ENCODE measurements around the gene THSD7B.

THSD7B gene

DNA sequence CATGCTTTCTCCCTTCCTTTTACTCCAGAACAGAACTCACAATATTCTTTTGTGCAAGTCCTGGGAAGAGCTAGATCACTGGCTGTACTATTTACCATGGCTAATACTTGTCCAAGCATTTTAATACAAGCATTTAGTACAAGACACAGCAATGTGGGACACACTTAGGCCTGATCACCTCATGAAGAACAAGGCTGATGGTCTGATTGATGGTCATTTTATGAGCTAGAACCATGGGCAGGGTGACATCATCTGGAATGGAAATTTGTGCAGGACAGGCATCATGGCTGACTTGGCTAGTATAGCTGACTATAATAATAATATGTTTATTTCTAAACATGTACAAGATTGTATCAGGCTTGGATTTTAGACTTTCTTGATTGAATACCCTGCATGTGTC, 824.8 kb downstream of the THSD7B start:
- TF ChIP-seq, protein P1, sequence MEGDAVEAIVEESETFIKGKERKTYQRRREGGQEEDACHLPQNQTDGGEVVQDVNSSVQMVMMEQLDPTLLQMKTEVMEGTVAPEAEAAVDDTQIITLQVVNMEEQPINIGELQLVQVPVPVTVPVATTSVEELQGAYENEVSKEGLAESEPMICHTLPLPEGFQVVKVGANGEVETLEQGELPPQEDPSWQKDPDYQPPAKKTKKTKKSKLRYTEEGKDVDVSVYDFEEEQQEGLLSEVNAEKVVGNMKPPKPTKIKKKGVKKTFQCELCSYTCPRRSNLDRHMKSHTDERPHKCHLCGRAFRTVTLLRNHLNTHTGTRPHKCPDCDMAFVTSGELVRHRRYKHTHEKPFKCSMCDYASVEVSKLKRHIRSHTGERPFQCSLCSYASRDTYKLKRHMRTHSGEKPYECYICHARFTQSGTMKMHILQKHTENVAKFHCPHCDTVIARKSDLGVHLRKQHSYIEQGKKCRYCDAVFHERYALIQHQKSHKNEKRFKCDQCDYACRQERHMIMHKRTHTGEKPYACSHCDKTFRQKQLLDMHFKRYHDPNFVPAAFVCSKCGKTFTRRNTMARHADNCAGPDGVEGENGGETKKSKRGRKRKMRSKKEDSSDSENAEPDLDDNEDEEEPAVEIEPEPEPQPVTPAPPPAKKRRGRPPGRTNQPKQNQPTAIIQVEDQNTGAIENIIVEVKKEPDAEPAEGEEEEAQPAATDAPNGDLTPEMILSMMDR (IDR thresholded peaks at IDR 0.05; ENCODE audit: extremely low read depth, missing control alignments) = no peak
- DNase-seq (ENCODE audit: low spot score) = no peak

DNA sequence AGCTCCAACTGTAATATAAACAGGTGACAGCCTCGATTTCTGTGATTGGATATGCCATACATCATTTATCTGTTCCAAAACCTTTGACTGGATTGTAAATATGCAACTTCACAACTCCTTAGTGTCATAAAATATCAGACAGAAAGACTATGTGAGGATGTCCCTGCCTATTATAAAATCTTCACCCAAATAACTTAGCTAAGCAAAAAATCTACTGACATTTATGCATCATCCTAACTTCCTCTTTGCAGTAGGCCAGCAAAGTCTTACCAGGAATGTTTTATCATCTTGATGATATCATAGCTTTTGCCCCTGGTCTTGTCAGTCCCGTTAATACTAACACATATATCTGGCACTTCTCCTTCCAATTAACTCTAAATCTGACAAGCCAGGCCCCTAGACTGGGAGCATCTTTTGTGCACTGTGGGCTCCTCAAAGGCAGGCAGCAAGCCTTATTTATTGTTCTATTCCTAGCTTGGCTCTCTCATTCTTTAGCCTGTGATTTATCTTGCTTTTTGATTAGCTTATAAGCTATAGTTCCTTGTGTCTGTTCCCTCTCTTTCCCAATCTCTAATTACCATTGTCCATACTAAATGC, 842.5 kb downstream of the THSD7B start:
- no peak for DNase-seq (ENCODE audit: low spot score)
- TF ChIP-seq, protein P1 (IDR thresholded peaks at IDR 0.05; ENCODE audit: extremely low read depth, missing control alignments) = no peak

DNA sequence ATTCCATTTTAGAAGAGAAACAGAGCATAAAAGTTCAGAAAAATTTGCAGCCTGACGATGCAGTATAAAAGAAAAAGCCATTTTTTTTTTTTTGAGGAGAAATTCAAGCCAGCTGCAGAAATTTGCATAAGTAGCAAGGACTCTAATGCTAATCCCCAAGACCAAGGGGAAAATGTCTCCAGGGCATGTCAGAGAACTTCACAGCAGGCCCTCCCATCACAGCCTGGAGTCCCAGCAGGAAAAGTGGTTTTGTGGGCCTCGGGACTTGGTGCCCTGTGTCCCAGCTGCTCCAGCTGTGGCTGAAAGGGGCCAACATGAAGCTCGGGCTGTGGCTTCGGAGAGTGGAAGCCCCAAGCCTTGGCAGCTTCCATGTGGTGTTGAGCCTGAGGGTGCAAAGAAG, 873.6 kb downstream of the THSD7B start:
- TF ChIP-seq, protein P1 (IDR thresholded peaks at IDR 0.05; ENCODE audit: extremely low read depth, missing control alignments) = no peak
- no peak for DNase-seq (ENCODE audit: low spot score)

DNA sequence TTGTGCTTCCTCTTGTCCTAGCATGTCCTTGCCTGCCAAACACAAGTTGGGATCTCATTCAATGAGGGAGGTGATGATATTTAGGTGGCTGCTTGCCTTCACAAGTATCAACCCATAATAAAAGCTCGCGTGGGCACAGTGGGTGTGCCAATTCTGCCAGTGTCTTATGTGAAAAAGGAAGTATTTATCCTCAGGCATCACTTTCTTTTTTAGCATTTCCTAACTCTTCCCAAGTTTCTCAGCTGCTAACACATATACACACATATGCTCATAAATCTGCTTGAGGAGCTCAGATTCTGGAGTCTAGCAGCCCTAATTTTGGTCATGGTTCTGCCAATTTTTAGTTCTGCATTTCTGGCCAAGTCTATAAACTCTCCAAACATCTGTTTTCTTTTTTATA, 879.4 kb downstream of the THSD7B start:
- no peak for DNase-seq (ENCODE audit: low spot score)
- TF ChIP-seq, protein P1 (IDR thresholded peaks at IDR 0.05; ENCODE audit: extremely low read depth, missing control alignments) = no peak

DNA sequence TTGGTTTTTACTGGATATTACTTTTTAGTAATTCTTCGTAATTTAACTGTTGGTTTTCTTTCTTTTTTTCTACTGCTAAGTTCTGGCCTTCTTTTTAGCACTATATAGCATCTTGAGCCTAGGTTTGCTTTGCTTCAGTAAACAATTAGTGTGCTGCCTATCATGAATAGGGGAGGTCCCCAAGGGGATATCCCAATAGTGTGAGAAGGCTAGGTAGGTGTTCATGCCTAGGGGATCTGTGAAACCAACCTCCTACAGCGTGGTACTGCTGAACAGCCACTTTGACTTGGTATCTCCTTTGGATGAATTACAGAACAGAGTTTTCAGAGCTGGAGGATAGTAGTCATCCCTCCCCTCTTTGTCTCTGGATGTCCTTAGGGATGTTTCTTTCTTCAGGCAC, 888.7 kb downstream of the THSD7B start:
- TF ChIP-seq, protein P1 (IDR thresholded peaks at IDR 0.05; ENCODE audit: extremely low read depth, missing control alignments) = no peak
- DNase-seq (ENCODE audit: low spot score) = no peak

DNA sequence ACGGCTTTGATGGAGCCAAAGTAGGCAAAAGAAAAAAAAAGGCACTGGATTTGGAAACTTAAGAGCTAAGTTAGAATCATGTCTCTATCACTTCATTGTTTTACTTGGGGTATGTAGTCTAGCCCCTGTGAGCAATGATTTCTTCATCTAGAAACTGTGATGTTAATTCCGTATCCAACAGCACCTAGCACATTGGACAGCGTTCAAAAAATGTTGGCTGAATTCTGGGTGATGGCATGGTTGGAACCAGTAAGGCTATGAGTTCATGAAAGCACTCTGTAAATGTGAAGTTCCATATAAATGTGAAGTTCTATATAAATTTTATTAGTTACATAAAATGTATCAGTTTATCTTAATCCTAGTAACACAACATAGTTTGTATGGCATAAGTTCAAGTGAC, 890.5 kb downstream of the THSD7B start:
- TF ChIP-seq, protein P1 (IDR thresholded peaks at IDR 0.05; ENCODE audit: extremely low read depth, missing control alignments) = no peak
- DNase-seq (ENCODE audit: low spot score) = no peak

DNA sequence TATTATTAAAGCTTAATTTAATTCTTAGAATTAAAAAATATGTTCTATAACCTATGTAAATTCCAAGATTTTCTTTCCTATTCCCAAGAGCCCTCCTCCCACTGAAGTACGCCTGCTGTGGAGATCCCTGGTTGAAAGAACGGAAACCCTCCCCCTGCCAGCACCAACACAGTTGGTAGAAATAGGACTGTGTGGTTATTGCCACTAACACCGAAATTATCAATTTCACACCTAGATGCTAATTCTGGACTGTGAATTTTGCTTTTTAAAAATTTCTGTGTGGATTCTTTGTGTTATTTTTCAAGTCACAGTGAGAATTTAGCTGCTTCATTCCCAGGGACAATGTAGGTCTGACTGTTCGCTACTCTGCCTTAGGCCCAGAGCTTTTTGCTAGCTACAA, 893.1 kb downstream of the THSD7B start:
- DNase-seq (ENCODE audit: low spot score) = no peak
- TF ChIP-seq, protein P1 (IDR thresholded peaks at IDR 0.05; ENCODE audit: extremely low read depth, missing control alignments) = no peak

Data from GM20000 (cell line).